Ascending aorta (tissue), 2 donors: Measurements from ENCODE around the gene SRSF10. TPM values are rescaled to one million over a fixed set of nuclear protein-coding genes. Genes with fewer than 3 reads are reported as not detected.

Experiments used
- DNase-seq, 2 donors: peaks; one replicate each; pipeline ENCODE4 v3.0.0-alpha.2; 2019; ENCODE audit warnings: low spot score in 2 of 2
- H3K27ac ChIP-seq, 2 donors: fragments of 200-600 bp; sonication (generic); one replicate each; pipeline ENCODE4 v1.5.1; 2016 to 2017; ENCODE audit warnings: mild to moderate bottlenecking in 1 of 2
- H3K27me3 ChIP-seq: fragments of 200-600 bp; sonication (generic); one replicate; pipeline ENCODE4 v1.5.1; 2017
- H3K36me3 ChIP-seq, 2 donors: fragments of 200-600 bp; sonication (generic); one replicate each; pipeline ENCODE4 v1.5.1; 2016
- H3K4me1 ChIP-seq, 2 donors: fragments of 200-600 bp; sonication (generic); one replicate each; pipeline ENCODE4 v1.5.1; 2016 to 2017; ENCODE audit warnings: mild to moderate bottlenecking in 1 of 2
- H3K4me3 ChIP-seq, 2 donors: fragments of 200-600 bp; sonication (generic); one replicate each; pipeline ENCODE4 v1.5.1; 2016 to 2017; ENCODE audit warnings: mild to moderate bottlenecking in 1 of 2
- H3K9me3 ChIP-seq, 2 donors: fragments of 200-600 bp; sonication (generic); one replicate each; pipeline ENCODE4 v1.5.1; 2016
- CTCF ChIP-seq, 3 experiments: fragments of 200-600 bp in 2 of 3; fragments of 450-650 bp in 1 of 3; sonication (generic) in 2 of 3; IDR thresholded peaks; one replicate each; pipeline ENCODE4 v1.5.1; 2016 to 2019; ENCODE audit warnings: antibody characterized with exemption in 3 of 3, mild to moderate bottlenecking in 1 of 3, moderate library complexity in 1 of 3
- intact Hi-C: fragments of 100-400 bp; cut with DNase I; formaldehyde crosslinking; loops from one replicate; pipeline ENCODE4 v1.15.1; 2023
- total RNA-seq: library from RNA; depleted of rRNA; stranded (reverse); fragments of >200 nt; gene quantifications from one replicate; pipeline ENCODE4 v1.1.0, GENCODE V29; 2016

The SRSF10 gene
- total RNA-seq, 1 donor from 2014 or later: 80.6 TPM

GRCh38 chr1:23928789-23929188, 51.3 kb downstream of the SRSF10 start:
- TF ChIP-seq CTCF (IDR thresholded peaks at IDR 0.05): no peak
- H3K4me1 ChIP-seq: peaks cover 2 to 16% of the 10 kb centered on the region in 2 donors
- H3K4me3 ChIP-seq: no peak overlapping the region
- no peaks in the 10 kb centered on the region for H3K36me3 ChIP-seq
- H3K9me3 ChIP-seq: no peaks in the 10 kb centered on the region
- intact Hi-C loops: no loop called here
- no peaks in the 10 kb centered on the region for H3K27me3 ChIP-seq
- DNase-seq: peak in 1 of 2 donors; percentile 28
- no peak overlapping the region for H3K27ac ChIP-seq

DNA sequence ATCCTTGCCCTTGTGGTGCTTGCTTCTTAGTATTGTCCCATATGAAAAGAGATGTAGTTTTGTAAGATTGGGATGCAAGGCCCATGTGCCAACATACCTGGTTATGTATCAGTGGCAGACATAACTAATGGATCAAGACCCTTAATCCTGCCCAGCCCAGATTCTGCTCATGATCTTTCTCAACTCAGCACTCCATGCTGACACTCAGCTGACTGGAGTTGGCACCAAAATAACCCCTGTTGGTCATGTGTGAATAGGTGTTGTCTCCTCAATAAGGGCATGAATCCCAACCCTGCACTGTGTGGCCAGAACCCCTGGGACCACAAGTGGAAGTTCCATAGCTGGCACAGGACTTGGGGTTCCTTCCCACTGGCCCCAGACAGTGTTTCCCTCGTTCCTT, 53.0 kb downstream of the SRSF10 start:
- Histone ChIP-seq H3K4me1 (peaks cover 3 to 19% of the 10 kb centered on the region in 2 donors), H3K36me3 (no peaks in the 10 kb centered on the region), H3K27ac (no peak overlapping the region), H3K4me3 (no peak overlapping the region), H3K27me3 (no peaks in the 10 kb centered on the region), H3K9me3 (no peaks in the 10 kb centered on the region)
- intact Hi-C loops: no loop called here
- no peak for TF ChIP-seq CTCF (IDR thresholded peaks at IDR 0.05)
- peak in 1 of 2 donors; percentile 40 for DNase-seq

GRCh38 chr1:23925279-23925678, 54.8 kb downstream of the SRSF10 start:
- DNase-seq: no peak
- intact Hi-C loops: no loop called here
- H3K4me3 ChIP-seq: no peak overlapping the region
- peaks cover 3 to 22% of the 10 kb centered on the region in 2 donors for H3K4me1 ChIP-seq
- no peak for TF ChIP-seq CTCF (IDR thresholded peaks at IDR 0.05)
- no peaks in the 10 kb centered on the region for H3K9me3 ChIP-seq
- H3K36me3 ChIP-seq: no peaks in the 10 kb centered on the region
- H3K27me3 ChIP-seq: no peaks in the 10 kb centered on the region
- peak overlapping the region; percentile 62 to 77 for H3K27ac ChIP-seq

GRCh38 chr1:23924601-23925000, 55.5 kb downstream of the SRSF10 start:
- Histone ChIP-seq H3K36me3 (no peaks in the 10 kb centered on the region), H3K4me3 (no peak overlapping the region), H3K4me1 (peaks cover 3 to 26% of the 10 kb centered on the region in 2 donors), H3K27ac (peak overlapping the region; percentile 62 to 77), H3K27me3 (no peaks in the 10 kb centered on the region), H3K9me3 (no peaks in the 10 kb centered on the region)
- intact Hi-C loops: loop anchor here (5.0 kb wide), 1 partner anchor 188 kb away; the partner anchor contains the start of gene MYOM3
- TF ChIP-seq CTCF (IDR thresholded peaks at IDR 0.05): no peak
- DNase-seq: peak in 1 of 2 donors; percentile 46

GRCh38 chr1:23923592-23924499, 56.3 kb downstream of the SRSF10 start:
- intact Hi-C loops: loop anchor here (5.0 kb wide), 1 partner anchor 188 kb away; the partner anchor contains the start of gene MYOM3
- peak in 1 of 2 donors; percentile 77 for DNase-seq
- no peaks in the 10 kb centered on the region for H3K36me3 ChIP-seq

More at GRCh38 chr1:23923592-23924499, 56.3 kb downstream of the SRSF10 start:
- TF ChIP-seq CTCF (IDR thresholded peaks at IDR 0.05): no peak
- H3K27me3 ChIP-seq: no peaks in the 10 kb centered on the region
- H3K27ac ChIP-seq: peak overlapping the region; percentile 62 to 77
- H3K9me3 ChIP-seq: no peaks in the 10 kb centered on the region
- no peak overlapping the region for H3K4me3 ChIP-seq
- H3K4me1 ChIP-seq: peaks cover 3 to 26% of the 10 kb centered on the region in 2 donors
